Measurements from ENCODE around the gene PGM1.

PGM1 gene

DNA sequence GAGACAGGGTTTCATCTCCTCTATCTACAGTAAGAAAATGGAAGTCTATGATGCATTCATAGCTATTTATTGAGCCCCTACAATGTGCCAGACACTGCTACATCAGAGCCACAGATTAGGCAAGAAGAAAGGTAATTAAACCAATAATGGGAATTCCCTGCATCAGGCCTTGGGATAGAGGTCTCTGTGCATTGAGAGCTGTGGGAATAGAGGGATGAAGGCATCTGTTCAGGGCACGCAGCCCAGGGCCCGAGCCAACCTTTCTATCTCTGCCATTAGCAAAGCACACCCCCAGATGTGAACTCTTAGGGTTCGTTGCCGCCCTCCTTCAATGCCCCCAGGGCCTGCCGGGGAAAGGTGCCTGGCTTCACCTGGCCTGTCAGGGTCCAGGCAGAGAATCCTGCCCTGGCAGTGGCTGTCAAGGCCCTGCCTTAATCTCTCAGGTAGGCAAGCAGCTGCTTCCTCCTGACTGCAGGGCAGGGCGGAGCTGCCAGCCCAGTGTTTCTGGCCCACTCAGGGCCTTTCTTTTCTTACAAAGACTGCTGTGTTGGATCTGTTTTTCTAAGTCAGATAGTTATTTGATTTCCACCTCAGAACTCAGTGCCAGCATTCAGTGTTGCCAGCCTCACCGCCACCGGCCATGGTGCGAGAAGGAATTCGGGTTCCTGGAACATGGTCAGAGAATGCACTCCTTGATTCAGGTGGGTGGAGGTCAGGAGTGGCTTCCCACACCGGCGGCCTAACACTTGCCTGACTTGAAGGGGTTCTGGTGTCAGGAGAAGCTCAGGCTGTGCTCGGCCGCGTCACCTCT, 76.1 kb downstream of the PGM1 start:
- TF ChIP-seq, protein P1, sequence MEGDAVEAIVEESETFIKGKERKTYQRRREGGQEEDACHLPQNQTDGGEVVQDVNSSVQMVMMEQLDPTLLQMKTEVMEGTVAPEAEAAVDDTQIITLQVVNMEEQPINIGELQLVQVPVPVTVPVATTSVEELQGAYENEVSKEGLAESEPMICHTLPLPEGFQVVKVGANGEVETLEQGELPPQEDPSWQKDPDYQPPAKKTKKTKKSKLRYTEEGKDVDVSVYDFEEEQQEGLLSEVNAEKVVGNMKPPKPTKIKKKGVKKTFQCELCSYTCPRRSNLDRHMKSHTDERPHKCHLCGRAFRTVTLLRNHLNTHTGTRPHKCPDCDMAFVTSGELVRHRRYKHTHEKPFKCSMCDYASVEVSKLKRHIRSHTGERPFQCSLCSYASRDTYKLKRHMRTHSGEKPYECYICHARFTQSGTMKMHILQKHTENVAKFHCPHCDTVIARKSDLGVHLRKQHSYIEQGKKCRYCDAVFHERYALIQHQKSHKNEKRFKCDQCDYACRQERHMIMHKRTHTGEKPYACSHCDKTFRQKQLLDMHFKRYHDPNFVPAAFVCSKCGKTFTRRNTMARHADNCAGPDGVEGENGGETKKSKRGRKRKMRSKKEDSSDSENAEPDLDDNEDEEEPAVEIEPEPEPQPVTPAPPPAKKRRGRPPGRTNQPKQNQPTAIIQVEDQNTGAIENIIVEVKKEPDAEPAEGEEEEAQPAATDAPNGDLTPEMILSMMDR (IDR thresholded peaks at IDR 0.05), result no peak

DNA sequence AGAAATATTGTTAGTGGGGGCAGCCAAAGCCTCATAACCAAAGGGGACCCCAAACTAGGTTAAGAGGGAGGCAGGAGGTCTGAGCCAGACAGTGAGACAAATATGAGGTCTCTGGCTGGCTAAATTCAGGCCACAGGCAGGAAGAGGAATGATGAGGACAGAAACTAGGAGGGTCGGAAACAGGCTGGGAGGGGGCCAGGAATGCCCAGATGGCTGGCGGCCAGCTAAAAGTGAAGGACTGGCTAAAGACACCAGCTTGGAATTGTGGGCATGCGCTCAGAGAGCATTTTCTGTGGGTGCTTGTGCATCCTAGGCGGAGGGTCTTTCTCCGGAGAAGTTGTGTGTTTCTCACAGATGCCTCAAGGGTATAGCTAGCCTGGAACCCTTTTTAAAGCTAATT, 77.0 kb downstream of the PGM1 start:
- TF ChIP-seq, protein P1 (IDR thresholded peaks at IDR 0.05), result no peak

DNA sequence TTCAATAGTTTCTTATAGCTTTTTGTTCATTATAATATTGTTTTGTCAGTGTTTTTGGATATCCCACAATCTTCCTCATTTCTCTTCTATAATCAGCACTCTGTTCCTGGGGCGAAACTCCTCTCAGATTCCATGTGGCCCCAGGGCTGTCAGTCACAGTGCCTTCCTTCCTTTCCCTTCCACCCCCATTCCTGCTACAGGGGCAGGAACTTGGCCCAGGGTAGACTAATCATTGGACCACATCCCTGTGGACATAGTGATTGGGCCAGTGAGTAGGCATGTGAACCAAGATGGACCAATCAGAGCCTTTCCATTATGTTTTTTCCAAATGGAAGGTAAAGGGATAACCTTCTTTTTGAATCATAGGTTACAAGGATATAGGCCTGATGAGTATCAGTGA, 78.3 kb downstream of the PGM1 start:
- TF ChIP-seq, protein P1 (IDR thresholded peaks at IDR 0.05), result no peak

DNA sequence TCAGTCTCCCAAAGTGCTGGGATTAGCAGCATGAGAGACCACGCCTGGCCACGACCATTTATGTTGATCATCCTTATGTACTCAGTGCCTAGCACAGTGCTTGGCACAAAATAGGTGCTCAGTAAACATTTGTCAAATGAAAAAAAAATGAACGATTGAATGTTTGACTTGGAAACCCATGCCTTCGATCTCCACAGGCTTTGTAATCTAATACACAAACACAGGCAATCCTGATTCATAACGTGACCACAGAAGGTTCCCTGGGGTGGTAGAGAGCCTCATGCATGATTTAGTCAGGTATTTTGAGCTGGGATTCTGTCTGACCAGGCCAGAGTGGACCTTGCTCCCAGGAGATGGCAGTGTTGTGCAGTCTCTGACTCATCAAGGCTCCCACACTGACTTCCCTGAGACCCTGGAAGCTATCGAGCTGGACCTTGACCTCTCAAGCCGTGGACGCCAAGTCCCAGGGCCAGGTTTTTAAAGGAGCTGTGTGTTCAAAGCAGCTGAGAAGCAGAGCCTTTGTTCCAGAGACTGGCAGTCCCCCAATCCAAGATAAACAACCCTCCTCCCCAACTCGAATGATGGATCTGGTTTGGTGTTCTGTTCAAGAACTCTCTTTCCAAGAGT, 81.1 kb downstream of the PGM1 start:
- TF ChIP-seq, protein P1 (IDR thresholded peaks at IDR 0.05), result peak; percentile 80

DNA sequence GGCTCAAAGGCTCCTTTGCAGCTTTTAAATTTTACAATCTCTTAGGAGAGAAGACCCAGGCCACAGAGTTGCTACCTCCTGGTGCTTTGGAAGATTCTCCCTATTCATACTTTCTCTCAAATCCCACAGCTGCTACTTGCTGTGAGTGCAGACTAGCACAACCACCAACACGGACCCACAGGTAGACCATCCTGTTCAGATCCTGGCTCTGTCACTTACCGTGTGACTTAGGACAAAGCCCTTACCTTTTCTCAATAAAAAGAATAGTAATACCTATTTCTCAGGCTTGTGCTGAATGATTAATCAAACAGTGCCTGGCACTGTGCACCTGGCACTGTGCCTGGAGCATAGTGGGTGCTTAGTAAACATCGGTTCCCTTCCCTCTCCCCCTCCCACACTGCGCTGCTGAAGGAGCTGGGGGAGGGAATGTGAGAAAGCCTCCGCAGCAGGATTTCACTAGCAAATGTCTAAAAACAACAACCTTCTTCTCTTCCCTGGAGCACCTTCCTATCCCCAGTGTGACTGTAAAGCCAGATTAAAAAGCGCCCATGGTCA, 81.7 kb downstream of the PGM1 start:
- TF ChIP-seq, protein P1 (IDR thresholded peaks at IDR 0.05), result no peak

DNA sequence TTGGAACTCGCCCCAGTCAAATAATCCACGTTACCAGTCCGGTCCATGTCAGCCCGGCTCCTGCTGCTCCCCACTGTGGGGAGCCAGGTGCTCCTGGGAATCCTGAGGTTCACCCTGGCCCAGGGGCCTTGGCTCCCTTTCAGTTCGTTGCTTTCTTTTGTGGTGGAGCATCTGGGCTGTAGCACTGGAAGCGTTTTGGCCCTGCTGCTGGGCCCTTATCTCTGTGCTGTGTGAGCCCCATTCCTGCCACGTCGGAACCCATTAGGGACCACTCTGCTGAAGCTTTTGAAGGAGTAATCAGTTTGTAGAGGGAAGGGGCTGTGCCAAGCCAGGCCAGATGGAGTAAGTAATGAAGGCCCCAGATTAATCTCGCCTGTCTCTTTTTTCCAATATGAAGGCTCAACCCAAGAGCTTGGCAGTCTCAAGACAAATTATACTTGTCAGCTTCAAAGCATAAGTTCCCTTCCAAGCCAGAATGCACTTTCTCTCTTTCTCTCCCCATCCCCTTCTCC, 82.3 kb downstream of the PGM1 start:
- TF ChIP-seq, protein P1 (IDR thresholded peaks at IDR 0.05), result no peak

DNA sequence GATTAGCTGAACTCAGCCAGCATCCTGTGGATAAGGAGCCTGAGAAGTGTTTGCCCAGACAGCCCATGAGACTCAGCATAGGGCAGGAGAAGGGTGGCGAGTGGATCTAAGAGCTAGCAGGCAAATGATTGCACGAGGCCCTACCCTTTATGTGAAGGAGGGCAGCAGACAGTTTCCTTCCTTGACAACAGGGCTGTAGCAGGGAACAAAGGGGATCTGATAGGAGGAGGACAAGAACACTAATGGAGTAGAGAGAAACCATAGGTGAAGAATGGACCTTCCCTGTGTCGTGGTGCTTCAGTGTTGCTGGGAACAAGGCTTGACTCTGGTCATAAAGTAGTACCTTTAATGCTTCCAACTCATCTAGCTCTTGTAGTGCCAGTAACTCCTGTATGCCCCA, 84.3 kb downstream of the PGM1 start:
- TF ChIP-seq, protein P1 (IDR thresholded peaks at IDR 0.05), result no peak

Data from LNCAP (cell line).